Measurements from ENCODE around the gene TRIM60.

Gene TRIM60

GRCh38 chr4:165077034-165077578 is 45.3 kb downstream of the TRIM60 start:
- TF ChIP-seq CTCF (IDR thresholded peaks at IDR 0.05), result no peak

DNA sequence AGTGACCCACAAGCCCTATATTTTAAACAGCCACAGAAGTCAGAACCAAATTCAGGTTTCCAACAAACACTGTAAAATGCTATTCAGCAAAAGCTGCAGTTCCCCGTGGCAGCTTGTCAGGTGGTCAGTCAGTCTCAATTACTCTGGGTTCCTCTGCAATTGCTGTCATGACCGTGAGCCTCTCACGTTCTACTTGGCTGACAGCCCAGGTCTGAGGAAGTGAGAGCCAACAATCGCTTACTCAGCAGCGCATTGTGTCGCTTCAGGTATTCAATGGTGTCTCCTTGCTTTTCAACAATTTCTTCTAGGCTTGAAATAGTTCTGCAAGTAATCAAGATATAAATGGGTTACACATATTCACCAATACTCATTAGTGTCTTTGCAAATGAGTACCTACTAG is 47.7 kb downstream of the TRIM60 start:
- TF ChIP-seq CTCF (IDR thresholded peaks at IDR 0.05), result no peak

DNA sequence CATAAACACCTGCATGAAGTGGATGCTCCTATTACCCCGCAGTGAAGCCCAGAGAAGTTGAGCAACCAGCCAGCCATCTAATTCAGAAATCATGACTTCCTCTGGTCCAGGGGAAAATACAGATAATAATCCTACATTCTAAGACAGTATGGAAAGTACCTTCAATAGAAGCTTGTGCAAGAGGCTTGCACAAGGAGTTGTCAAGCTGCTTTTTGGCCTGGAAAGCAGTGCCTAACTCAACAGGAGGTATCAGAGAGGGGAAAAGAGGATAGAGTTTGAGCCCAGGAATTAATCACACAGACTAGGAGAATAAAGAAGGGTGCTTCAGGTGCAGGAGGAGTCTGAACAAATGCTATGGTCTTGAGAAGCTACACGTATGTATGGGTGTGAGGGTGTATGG is 54.1 kb downstream of the TRIM60 start:
- no peak for TF ChIP-seq CTCF (IDR thresholded peaks at IDR 0.05)

GRCh38 chr4:165088366-165088765 is 56.6 kb downstream of the TRIM60 start:
- TF ChIP-seq CTCF (IDR thresholded peaks at IDR 0.05), result no peak

Data from LNCAP (cell line).